A673 (cell line): ENCODE data around the gene SLC4A2. TPM values are rescaled to one million over a fixed set of nuclear protein-coding genes. Genes with fewer than 3 reads are reported as not detected.

Experiments used
- BruUV-seq: library from RNA; stranded (reverse); fragments of 400-500 nt; replicated peaks from 2 replicates; lab custom pipeline; 2021; lab: Mats Ljungman, UMichigan
- CTCF ChIA-PET: fragments of 300-600 bp; sonication (Branson Sonifier 250); formaldehyde crosslinking; loops from one replicate; lab custom pipeline; 2022; ENCODE audit warnings: antibody characterized with exemption; lab: Charles Lee
- POLR2A ChIA-PET: fragments of 300-600 bp; sonication (Branson Sonifier 250); formaldehyde crosslinking; loops from one replicate; lab custom pipeline; 2022; ENCODE audit warnings: antibody characterized with exemption; ENCODE audit not compliant: low non-redundant PET; lab: Charles Lee
- DNase-seq: peaks from one replicate; pipeline ENCODE4 v3.0.0-alpha.2; 2015; ENCODE audit warnings: low spot score
- H3K27ac ChIP-seq: fragments of 200-600 bp; sonication (generic); 2 replicates; pipeline ENCODE4 v1.5.1; 2016; ENCODE audit warnings: mixed run types, low read depth, mild to moderate bottlenecking, mixed read lengths, antibody characterized with exemption, low read length; ENCODE audit not compliant: poor library complexity, severe bottlenecking
- H3K27me3 ChIP-seq: fragments of 200-600 bp; sonication (generic); replicated peaks from 2 replicates; pipeline ENCODE4 v1.6.1; 2017; ENCODE audit warnings: mixed run types, low read depth, mild to moderate bottlenecking, mixed read lengths, antibody characterized with exemption, low read length; ENCODE audit not compliant: insufficient read depth, poor library complexity
- H3K36me3 ChIP-seq: fragments of 200-600 bp; sonication (generic); 2 replicates; pipeline ENCODE4 v1.6.1; 2016; ENCODE audit warnings: mixed run types, mild to moderate bottlenecking, mixed read lengths, antibody characterized with exemption, low read length; ENCODE audit not compliant: insufficient read depth, poor library complexity, severe bottlenecking
- H3K4me1 ChIP-seq: fragments of 200-600 bp; sonication (generic); 2 replicates; pipeline ENCODE4 v1.6.1; 2017; ENCODE audit warnings: mixed run types, mild to moderate bottlenecking, mixed read lengths, antibody characterized with exemption, low read length; ENCODE audit not compliant: insufficient read depth, poor library complexity, severe bottlenecking
- H3K4me3 ChIP-seq: fragments of 200-600 bp; sonication (generic); 2 replicates; pipeline ENCODE4 v1.5.1; 2016; ENCODE audit warnings: low read depth, mixed run types, mild to moderate bottlenecking, mixed read lengths, low read length; ENCODE audit not compliant: poor library complexity, severe bottlenecking
- H3K9me3 ChIP-seq: fragments of 200-600 bp; sonication (generic); 2 replicates; pipeline ENCODE4 v1.6.1; 2016; ENCODE audit warnings: mixed run types, low read depth, mild to moderate bottlenecking, mixed read lengths, antibody characterized with exemption, low read length; ENCODE audit not compliant: poor library complexity, severe bottlenecking
- CTCF ChIP-seq: fragments of 300-800, 200-600 bp; sonication (generic); conservative IDR thresholded peaks from 2 replicates; pipeline ENCODE4 v1.5.1; 2017; ENCODE audit warnings: low read depth, mild to moderate bottlenecking, antibody characterized with exemption, low read length, moderate library complexity, mixed read lengths
- EZH2 ChIP-seq: fragments of 200-600 bp; sonication (generic); IDR thresholded peaks from 2 replicates; pipeline ENCODE4 v1.6.1; 2017; ENCODE audit warnings: borderline replicate concordance, low read depth, mild to moderate bottlenecking, mixed read lengths, antibody characterized with exemption, low read length; ENCODE audit not compliant: poor library complexity, severe bottlenecking
- intact Hi-C: fragments of 100-400 bp; cut with micrococcal nuclease; formaldehyde crosslinking; loops from one replicate; pipeline ENCODE4 v1.10.0; 2022; ENCODE audit not compliant: unreplicated experiment
- total RNA-seq: library from RNA; stranded (reverse); gene quantifications from 2 replicates; pipeline ENCODE4 v1.2.3, GENCODE V29; 2021

SLC4A2 gene
- total RNA-seq, 1 experiment from 2014 or later: 222 TPM

- DNase-seq: no peak
- peaks cover 38% of the 10 kb centered on the region for H3K36me3 ChIP-seq
- CTCF ChIA-PET: no interaction called here
- H3K4me1 ChIP-seq: peaks cover 14% of the 10 kb centered on the region
- intact Hi-C loops: loop anchor here (5.0 kb wide), 1 partner anchor 106 kb away; the partner anchor contains the start of gene ABCF2
- no TSS peak for BruUV-seq
- no peaks in the 10 kb centered on the region for H3K27me3 ChIP-seq
- H3K27ac ChIP-seq: no peak overlapping the region
- TF ChIP-seq EZH2 (no peak), CTCF (no peak)
- POLR2A ChIA-PET: no interaction called here
- no peak overlapping the region for H3K4me3 ChIP-seq
- no peaks in the 10 kb centered on the region for H3K9me3 ChIP-seq
Measured at GRCh38 chr7:151120896-151121295, 61.5 kb downstream of the SLC4A2 start.

GRCh38 chr7:151121380-151122170, 62.2 kb downstream of the SLC4A2 start:
- no peak overlapping the region for H3K27ac ChIP-seq
- intact Hi-C loops: loop anchor here (5.0 kb wide), 1 partner anchor 106 kb away; the partner anchor contains the start of gene ABCF2
- TF ChIP-seq CTCF (no peak), EZH2 (no peak)
- ChIA-PET POLR2A (no interaction called here), CTCF (no interaction called here)
- DNase-seq: no peak
- no peaks in the 10 kb centered on the region for H3K27me3 ChIP-seq
- H3K9me3 ChIP-seq: no peaks in the 10 kb centered on the region
- no peak overlapping the region for H3K4me3 ChIP-seq
- H3K4me1 ChIP-seq: peaks cover 11% of the 10 kb centered on the region
- no TSS peak for BruUV-seq
- peaks cover 38% of the 10 kb centered on the region for H3K36me3 ChIP-seq

GRCh38 chr7:151122276-151122675, 62.9 kb downstream of the SLC4A2 start:
- Histone ChIP-seq H3K27me3 (no peaks in the 10 kb centered on the region), H3K27ac (no peak overlapping the region), H3K9me3 (no peaks in the 10 kb centered on the region), H3K36me3 (peaks cover 35% of the 10 kb centered on the region), H3K4me3 (no peak overlapping the region), H3K4me1 (peaks cover 11% of the 10 kb centered on the region)
- no TSS peak for BruUV-seq
- ChIA-PET POLR2A (no interaction called here), CTCF (no interaction called here)
- no peak for DNase-seq
- intact Hi-C loops: loop anchor here (5.0 kb wide), 1 partner anchor 105 kb away; the partner anchor contains the start of gene ABCF2
- TF ChIP-seq CTCF (no peak), EZH2 (no peak)
